PC-3 (cell line): Measurements from ENCODE around the gene SLC6A3. TPM values are rescaled to one million over a fixed set of nuclear protein-coding genes. Genes with fewer than 3 reads are reported as not detected.
A peak's percentile ranks its signal among the peaks of the same experiment; 100 is the strongest.

Experiments used
- ATAC-seq: fragments of 200-7000 bp; cut with Tn5 transposase; 2 replicates; pipeline ENCODE4 v1.9.1; 2020; ENCODE audit warnings: mild to moderate bottlenecking, moderate library complexity
- BruUV-seq: library from RNA; stranded (reverse); fragments of 400-500 nt; replicated peaks from 2 replicates; lab custom pipeline; 2021; lab: Mats Ljungman, UMichigan
- CTCF ChIA-PET: fragments of 300-600 bp; sonication (Branson Sonifier 250); formaldehyde crosslinking; loops from one replicate; lab custom pipeline; 2022; ENCODE audit warnings: antibody characterized with exemption; lab: Charles Lee
- POLR2A ChIA-PET: fragments of 300-600 bp; sonication (Branson Sonifier 250); formaldehyde crosslinking; loops from one replicate; lab custom pipeline; 2022; ENCODE audit warnings: antibody characterized with exemption; ENCODE audit not compliant: unreplicated experiment; lab: Charles Lee
- DNase-seq: peaks from one replicate; pipeline ENCODE4 v3.0.0-alpha.2; 2015
- H2AFZ ChIP-seq: fragments of 300-600 bp; sonication (generic); 2 replicates; pipeline ENCODE4 v1.6.0; 2016; ENCODE audit warnings: antibody characterized with exemption, low read length
- H3F3A ChIP-seq: fragments of 300-600 bp; sonication (generic); one replicate; pipeline ENCODE4 v1.6.0; 2017; ENCODE audit warnings: antibody characterized with exemption, low read length, control low read depth, mild to moderate bottlenecking; ENCODE audit not compliant: unreplicated experiment
- H3K27ac ChIP-seq: fragments of 300-600 bp; sonication (generic); 2 replicates; pipeline ENCODE4 v1.5.1; 2016; ENCODE audit warnings: mild to moderate bottlenecking, low read length
- H3K27me3 ChIP-seq: fragments of 300-600 bp; sonication (generic); 2 replicates; pipeline ENCODE4 v1.6.1; 2016; ENCODE audit warnings: low read length, mixed read lengths
- H3K36me3 ChIP-seq: fragments of 300-600 bp; sonication (generic); 2 replicates; pipeline ENCODE4 v1.6.1; 2016; ENCODE audit warnings: low read depth, mixed run types, low read length, mixed read lengths
- H3K4me1 ChIP-seq: fragments of 300-600 bp; sonication (generic); 2 replicates; pipeline ENCODE4 v1.5.1; 2016; ENCODE audit warnings: low read length; ENCODE audit not compliant: insufficient read depth
- H3K4me2 ChIP-seq: fragments of 300-600 bp; sonication (generic); 2 replicates; pipeline ENCODE4 v1.6.0; 2016; ENCODE audit warnings: low read length
- H3K4me3 ChIP-seq: fragments of 300-600 bp; sonication (generic); 2 replicates; pipeline ENCODE4 v1.5.1; 2016; ENCODE audit warnings: mild to moderate bottlenecking, low read length, mixed read lengths
- H3K79me2 ChIP-seq: fragments of 300-600 bp; sonication (generic); 2 replicates; pipeline ENCODE4 v1.6.1; 2017; ENCODE audit warnings: low read length, mixed read lengths
- H3K9ac ChIP-seq: fragments of 300-600 bp; sonication (generic); 2 replicates; pipeline ENCODE4 v1.6.0; 2016; ENCODE audit warnings: mild to moderate bottlenecking, low read length
- H3K9me2 ChIP-seq: fragments of 300-600 bp; sonication (generic); replicated peaks from 2 replicates; pipeline ENCODE4 v1.6.1; 2016; ENCODE audit warnings: mixed run types, low read length, mixed read lengths
- H3K9me3 ChIP-seq: fragments of 300-600 bp; sonication (generic); 2 replicates; pipeline ENCODE4 v1.6.1; 2016; ENCODE audit warnings: low read length, mixed read lengths
- H4K20me1 ChIP-seq: fragments of 300-600 bp; sonication (generic); 2 replicates; pipeline ENCODE4 v1.6.1; 2016; ENCODE audit warnings: low read length, mixed read lengths
- CTCF ChIP-seq: fragments of 300-600 bp; sonication (generic); conservative IDR thresholded peaks from 2 replicates; pipeline ENCODE4 v1.5.1; 2017; ENCODE audit warnings: antibody characterized with exemption, low read depth, mild to moderate bottlenecking, low read length
- EZH2 ChIP-seq: fragments of 300-600 bp; sonication (generic); IDR thresholded peaks from one replicate; pipeline ENCODE4 v1.6.1; 2017; ENCODE audit warnings: antibody characterized with exemption, mild to moderate bottlenecking, low read length; ENCODE audit not compliant: unreplicated experiment
- EZH2phosphoT487 ChIP-seq: fragments of 300-600 bp; sonication (generic); IDR thresholded peaks from 2 replicates; pipeline ENCODE4 v1.6.1; 2018; ENCODE audit warnings: mild to moderate bottlenecking, antibody characterized with exemption, low read length, borderline replicate concordance
- intact Hi-C: fragments of 100-400 bp; cut with micrococcal nuclease; formaldehyde crosslinking; loops from 2 replicates; pipeline ENCODE4 v1.9.0; 2023
- total RNA-seq: library from RNA; depleted of rRNA; stranded (reverse); fragments of >200 nt; gene quantifications from 2 replicates; pipeline ENCODE4 v1.2.3, GENCODE V29; 2014

The SLC6A3 gene
- total RNA-seq, 1 experiment from 2014 or later = not detected

GRCh38 chr5:1492757-1493156 is 47.5 kb upstream of the SLC6A3 start:
- Histone ChIP-seq H3K27me3 (no peaks in the 10 kb centered on the region), H3K4me1 (peaks cover 12% of the 10 kb centered on the region), H3F3A (no peaks in the 10 kb centered on the region), H3K27ac (no peak overlapping the region), H2AFZ (no peak overlapping the region), H3K4me2 (no peak overlapping the region), H3K9me3 (no peaks in the 10 kb centered on the region), H3K36me3 (peaks cover 69% of the 10 kb centered on the region), H3K9ac (no peak overlapping the region), H3K4me3 (no peak overlapping the region), H3K79me2 (peaks cover 34% of the 10 kb centered on the region; the same call in 1 of the 2 replicates), H3K9me2 (no peaks in the 10 kb centered on the region), H4K20me1 (peaks cover 11% of the 10 kb centered on the region; the same call in 1 of the 2 replicates)
- BruUV-seq = no TSS peak
- ChIA-PET CTCF (no interaction called here), POLR2A (no interaction called here)
- no peak for DNase-seq
- ATAC-seq = no peak
- intact Hi-C loops = no loop called here
- TF ChIP-seq EZH2 (no peak), CTCF (no peak), EZH2phosphoT487 (no peak)

- Histone ChIP-seq H3K36me3 (peaks cover 79% of the 10 kb centered on the region), H3K4me3 (no peak overlapping the region), H3K4me1 (peaks cover 12% of the 10 kb centered on the region), H3F3A (no peaks in the 10 kb centered on the region), H3K9me3 (no peaks in the 10 kb centered on the region), H3K27me3 (no peaks in the 10 kb centered on the region), H3K4me2 (no peak overlapping the region), H3K79me2 (0 out of 2 replicates have a peak, but pooled peaks cover 16% of the 10 kb centered on the region), H3K9ac (no peak overlapping the region), H2AFZ (no peak overlapping the region), H3K27ac (no peak overlapping the region), H4K20me1 (peaks cover 4% of the 10 kb centered on the region; the same call in 1 of the 2 replicates), H3K9me2 (no peaks in the 10 kb centered on the region)
- ATAC-seq (no peak), DNase-seq (no peak)
- ChIA-PET CTCF (interaction anchor here (1.0 kb wide), 1 partner anchor 316 kb away, joined by 3 read pairs; no protein-coding TSS in a partner anchor), POLR2A (no interaction called here)
- intact Hi-C loops = no loop called here
- no TSS peak for BruUV-seq
- no peak for TF ChIP-seq CTCF
- no peak for TF ChIP-seq EZH2phosphoT487
- no peak for TF ChIP-seq EZH2
These were observed 45.1 kb upstream of the SLC6A3 start for GRCh38 chr5:1490376-1490775.

GRCh38 chr5:1489754-1490153 is 44.5 kb upstream of the SLC6A3 start:
- no peak for ATAC-seq
- POLR2A ChIA-PET = no interaction called here
- no TSS peak for BruUV-seq
- Histone ChIP-seq H3K79me2 (0 out of 2 replicates have a peak, but pooled peaks cover 10% of the 10 kb centered on the region), H3K9ac (no peak overlapping the region), H3K27ac (peak overlapping the region; percentile 36), H2AFZ (no peak overlapping the region), H3K4me2 (peak overlapping the region; percentile 38; the same call in 1 of the 2 replicates), H3F3A (no peaks in the 10 kb centered on the region), H3K4me3 (no peak overlapping the region), H3K36me3 (peaks cover 80% of the 10 kb centered on the region), H3K4me1 (peaks cover 12% of the 10 kb centered on the region), H3K9me3 (no peaks in the 10 kb centered on the region), H3K27me3 (no peaks in the 10 kb centered on the region), H4K20me1 (peaks cover 4% of the 10 kb centered on the region; the same call in 1 of the 2 replicates), H3K9me2 (no peaks in the 10 kb centered on the region)
- no peak for DNase-seq
- intact Hi-C loops = no loop called here
- CTCF ChIA-PET = interaction anchor here (1.0 kb wide), 1 partner anchor 316 kb away, joined by 3 read pairs; no protein-coding TSS in a partner anchor
- TF ChIP-seq EZH2phosphoT487 = no peak
- TF ChIP-seq CTCF = no peak
- TF ChIP-seq EZH2 = no peak
